H1 (cell line): ENCODE measurements around the gene RELB. TPM values are rescaled to one million over a fixed set of nuclear protein-coding genes. Genes with fewer than 3 reads are reported as not detected.

Experiments used
- CTCF ChIA-PET: fragments of 300-600 bp; sonication (Branson Sonifier 250); formaldehyde crosslinking; loops from one replicate; lab custom pipeline; 2021; ENCODE audit not compliant: partially characterized antibody; lab: Charles Lee
- POLR2A ChIA-PET: fragments of 300-600 bp; sonication (Branson Sonifier 250); formaldehyde crosslinking; loops from one replicate; lab custom pipeline; 2021; ENCODE audit warnings: inconsistent platforms; ENCODE audit not compliant: partially characterized antibody; lab: Charles Lee
- DNase-seq, 2 experiments: peaks; one replicate each; pipeline versions ENCODE4 v3.0.0 to v3.0.0-alpha.2; 2010 to 2022; ENCODE audit warnings: low spot score in 2 of 2, low read depth in 1 of 2, mixed read lengths in 1 of 2
- FAIRE-seq: peaks from 2 replicates; lab custom pipeline; 2011; peaks lifted over from hg19 to GRCh38; lab: Jason Lieb, UNC
- H2AFZ ChIP-seq: 2 replicates; pipeline ENCODE4 v1.8.1; 2012; ENCODE audit warnings: low read length, inconsistent platforms
- H2AK5ac ChIP-seq: 2 replicates; pipeline ENCODE4 v1.6.1; 2013; ENCODE audit warnings: low read depth, low read length
- H2BK120ac ChIP-seq: replicated peaks from 2 replicates; pipeline ENCODE3; 2013; ENCODE audit warnings: low read depth, low read length, inconsistent platforms
- H2BK12ac ChIP-seq: 2 replicates; pipeline ENCODE4 v1.6.1; 2013; ENCODE audit warnings: low read depth, low read length
- H2BK15ac ChIP-seq: 2 replicates; pipeline ENCODE4 v1.6.1; 2013; ENCODE audit warnings: low read length
- H2BK20ac ChIP-seq: 2 replicates; pipeline ENCODE4 v1.6.1; 2013; ENCODE audit warnings: low read length
- H2BK5ac ChIP-seq: 2 replicates; pipeline ENCODE4 v1.6.1; 2013; ENCODE audit warnings: low read depth, low read length
- H3K14ac ChIP-seq: 2 replicates; pipeline ENCODE4 v1.6.1; 2013; ENCODE audit warnings: inconsistent platforms; ENCODE audit not compliant: insufficient read length
- H3K18ac ChIP-seq: 2 replicates; pipeline ENCODE4 v1.6.1; 2013; ENCODE audit warnings: low read length; ENCODE audit errors: extremely low read depth
- H3K23ac ChIP-seq: 2 replicates; pipeline ENCODE4 v1.6.1; 2013; ENCODE audit warnings: inconsistent platforms; ENCODE audit not compliant: insufficient read length
- H3K23me2 ChIP-seq: 2 replicates; pipeline ENCODE4 v1.6.1; 2013; ENCODE audit warnings: low read depth, low read length
- H3K27ac ChIP-seq: 2 replicates; pipeline ENCODE4 v1.6.1; 2011; ENCODE audit warnings: low read depth, low read length, inconsistent platforms
- H3K27me3 ChIP-seq, 4 experiments: replicated peaks in 1 of 4; 1 replicate in 1 of 4; 2 replicates in 3 of 4; pipeline versions ENCODE4 v1.6.1 to v1.8.1; 2011 to 2013; ENCODE audit warnings: low read length in 3 of 4, mild to moderate bottlenecking in 3 of 4, inconsistent platforms in 2 of 4, mixed read lengths in 2 of 4, moderate library complexity in 1 of 4; ENCODE audit not compliant: control insufficient read depth in 3 of 4, insufficient read depth in 3 of 4; ENCODE audit errors: extremely low read depth in 1 of 4
- H3K36me3 ChIP-seq, 4 experiments: 2 replicates each; pipeline versions ENCODE4 v1.6.1 to v1.8.1; 2011 to 2013; ENCODE audit warnings: mild to moderate bottlenecking in 4 of 4, low read length in 3 of 4, moderate library complexity in 2 of 4, control low read depth in 1 of 4, inconsistent platforms in 1 of 4; ENCODE audit not compliant: insufficient read depth in 4 of 4, control insufficient read depth in 2 of 4
- H3K4ac ChIP-seq: replicated peaks from 2 replicates; pipeline ENCODE3; 2013; ENCODE audit warnings: low read length, low read depth, mixed read lengths, inconsistent platforms; ENCODE audit not compliant: insufficient read length
- H3K4me1 ChIP-seq, 4 experiments: replicated peaks in 1 of 4; 1 replicate in 1 of 4; 2 replicates in 3 of 4; pipeline versions ENCODE4 v1.6.1 to v1.8.1; 2011 to 2013; ENCODE audit warnings: low read length in 3 of 4, inconsistent platforms in 2 of 4, mixed read lengths in 1 of 4; ENCODE audit not compliant: insufficient read depth in 4 of 4, control insufficient read depth in 3 of 4
- H3K4me2 ChIP-seq, 2 experiments: 2 replicates each; pipeline versions ENCODE4 v1.6.1 to v1.8.1; 2011 to 2013; ENCODE audit warnings: low read depth in 2 of 2, low read length in 2 of 2, control low read depth in 1 of 2, inconsistent platforms in 1 of 2, mild to moderate bottlenecking in 1 of 2; ENCODE audit not compliant: insufficient read depth in 1 of 2
- H3K4me3 ChIP-seq, 4 experiments: fragments of 200-600, 300-600 bp in 1 of 4; sonication (generic), shearing (Covaris generic), sonication (Bioruptor Twin) in 1 of 4; 2 replicates each; pipeline versions ENCODE4 v1.5.1 to v1.8.1; 2011 to 2016; ENCODE audit warnings: low read length in 4 of 4, low read depth in 3 of 4, control low read depth in 2 of 4, inconsistent platforms in 2 of 4, mild to moderate bottlenecking in 2 of 4, mixed read lengths in 1 of 4, moderate library complexity in 1 of 4; ENCODE audit not compliant: insufficient read depth in 2 of 4; ENCODE audit errors: extremely low read depth in 1 of 4
- H3K56ac ChIP-seq: replicated peaks from 2 replicates; pipeline ENCODE3; 2013; ENCODE audit warnings: low read depth, mild to moderate bottlenecking, mixed read lengths, low read length, inconsistent platforms; ENCODE audit not compliant: insufficient read length
- H3K79me1 ChIP-seq: 2 replicates; pipeline ENCODE4 v1.6.1; 2013; ENCODE audit warnings: low read depth, low read length, control low read depth
- H3K79me2 ChIP-seq, 2 experiments: 2 replicates each; pipeline versions ENCODE4 v1.6.1 to v1.8.1; 2012 to 2013; ENCODE audit warnings: low read length in 2 of 2, mild to moderate bottlenecking in 2 of 2, inconsistent platforms in 1 of 2; ENCODE audit not compliant: insufficient read depth in 2 of 2, control insufficient read depth in 1 of 2
- H3K9ac ChIP-seq, 4 experiments: replicated peaks in 1 of 4; 1 replicate in 1 of 4; 2 replicates in 3 of 4; pipeline versions ENCODE4 v1.6.1 to v1.8.1; 2011 to 2013; ENCODE audit warnings: low read depth in 3 of 4, low read length in 3 of 4, control low read depth in 2 of 4, mild to moderate bottlenecking in 2 of 4, moderate library complexity in 2 of 4, inconsistent platforms in 1 of 4; ENCODE audit errors: extremely low read depth in 1 of 4
- H3K9me3 ChIP-seq, 2 experiments: 2 replicates each; pipeline versions ENCODE4 v1.6.1 to v1.8.1; 2012 to 2013; ENCODE audit warnings: mild to moderate bottlenecking in 2 of 2, moderate library complexity in 2 of 2, control low read depth in 1 of 2, inconsistent platforms in 1 of 2, low read depth in 1 of 2, low read length in 1 of 2, mixed read lengths in 1 of 2; ENCODE audit not compliant: insufficient read depth in 2 of 2
- H4K20me1 ChIP-seq, 2 experiments: replicated peaks in 1 of 2; 2 replicates each; pipeline versions ENCODE3 to v1.8.1; 2011 to 2013; ENCODE audit warnings: inconsistent platforms in 2 of 2, low read length in 2 of 2, mild to moderate bottlenecking in 1 of 2; ENCODE audit not compliant: insufficient read depth in 2 of 2, control insufficient read depth in 1 of 2
- H4K5ac ChIP-seq: 2 replicates; pipeline ENCODE4 v1.6.1; 2013; ENCODE audit warnings: low read length, low read depth, mixed read lengths, inconsistent platforms; ENCODE audit not compliant: insufficient read length
- H4K8ac ChIP-seq: 2 replicates; pipeline ENCODE4 v1.8.0; 2013; ENCODE audit warnings: mild to moderate bottlenecking, moderate library complexity, low read length, inconsistent platforms; ENCODE audit not compliant: insufficient read depth; ENCODE audit errors: extremely low read depth
- H4K91ac ChIP-seq: replicated peaks from 2 replicates; pipeline ENCODE3; 2013; ENCODE audit warnings: low read length, mixed read lengths, inconsistent platforms; ENCODE audit not compliant: insufficient read length
- ASH2L ChIP-seq: fragments of 200-600, 300-600 bp; sonication (generic); IDR thresholded peaks from one replicate; pipeline ENCODE4 v1.7.1; 2017; ENCODE audit warnings: low read length
- CREB1 ChIP-seq: IDR thresholded peaks from 2 replicates; pipeline ENCODE4 v1.6.1; 2012; ENCODE audit warnings: inconsistent platforms
- WGBS, 2 experiments: shearing (Covaris generic) in 1 of 2; methylation state at CpG; one replicate each; pipeline versions ENCODE4 v1.1.6 to v1.1.7; 2013 to 2015; ENCODE audit warnings: low lambda C conversion rate in 2 of 2, mixed read lengths in 2 of 2, inconsistent platforms in 1 of 2, low coverage in 1 of 2, missing lambda C conversion rate in 1 of 2; ENCODE audit not compliant: insufficient replicate concordance in 2 of 2, insufficient coverage in 1 of 2, insufficient read length in 1 of 2; ENCODE audit errors: extremely low coverage in 1 of 2, missing lambda C conversion rate in 1 of 2; 5-methylcytosine and 5-hydroxymethylcytosine counted together
- polyA plus RNA-seq, 7 experiments: library from polyadenylated mRNA; depleted of rRNA in 3 of 7; stranded (reverse) in 5 of 7; unstranded in 2 of 7; fragments of >200 nt in 5 of 7; fragments of 200-250 nt in 2 of 7; gene quantifications; 1 replicate in 5 of 7; 2 replicates in 1 of 7; 4 replicates in 1 of 7; pipeline versions ENCODE4 v1.2.1 to v1.2.3, GENCODE V29; 2011 to 2013; ENCODE audit warnings: missing spikeins in 2 of 7, mixed read lengths in 2 of 7
- total RNA-seq: library from RNA; stranded (reverse); fragmentation: NEBNext Ultra II Directional; extraction: Animal tissue kit (Norgen Biotek cat#: 25700); gene quantifications from 2 replicates; pipeline ENCODE4 v1.2.1, GENCODE V29; 2021

RELB gene
- total and polyA plus RNA-seq, 2 of the 8 experiments (the other 6 are each of a cell fraction or from before 2014, with no cell fraction given): 10.0 to 13.1 TPM

- Histone ChIP-seq H2BK120ac (peak overlapping the region; percentile 18), H3K14ac (no peak overlapping the region), H3K23ac (no peak overlapping the region), H3K9ac (peak overlapping the region in 3 of 4 experiments; percentile 58 to 82 (median 82); a peak in 6 of 7 replicates), H4K5ac (peak overlapping the region; percentile 49), H3K4me2 (peak overlapping the region; percentile 87 to 99), H3K79me1 (peaks cover 9% of the 10 kb centered on the region), H4K8ac (peak overlapping the region; percentile 90; the same call in 1 of the 2 replicates), H3K18ac (peak overlapping the region; percentile 95), H3K4me1 (peaks cover 13 to 37% (median 20%) of the 10 kb centered on the region in 4 experiments), H3K56ac (peak overlapping the region; percentile 70), H3K23me2 (peaks cover 17% of the 10 kb centered on the region), H3K27ac (peak overlapping the region; percentile 94; the same call in 1 of the 2 replicates), H2BK5ac (peak overlapping the region; percentile 97), H3K36me3 (peaks cover 0 to 21% (median 4%) of the 10 kb centered on the region in 4 experiments; a peak in 4 of 8 replicates), H3K4ac (peak overlapping the region; percentile 81), H4K91ac (peak overlapping the region; percentile 32), H3K9me3 (no peaks in the 10 kb centered on the region), H3K4me3 (peak overlapping the region; percentile 87 to 98 (median 94)), H2AFZ (no peak overlapping the region), H2AK5ac (peak overlapping the region; percentile 80; the same call in 1 of the 2 replicates), H3K79me2 (peaks cover 5 to 40% of the 10 kb centered on the region in 2 experiments), H2BK15ac (peak overlapping the region; percentile 72; the same call in 1 of the 2 replicates), H2BK20ac (peak overlapping the region; percentile 55), H4K20me1 (peaks cover 0 to 2% of the 10 kb centered on the region in 2 experiments), H3K27me3 (no peaks in the 10 kb centered on the region), H2BK12ac (peak overlapping the region; percentile 90; the same call in 1 of the 2 replicates)
- ChIA-PET POLR2A (interaction anchor here (0.6 to 8.5 kb wide), 18 partner anchors 9 to 230 kb away, joined by 3 to 230 read pairs (median 6); partner anchors contain the start of genes APOE, BLOC1S3, PPP1R37 and RELB), CTCF (interaction anchor here (1.1 to 4.1 kb wide), 4 partner anchors 9 to 128 kb away, joined by 3 to 39 read pairs (median 4); partner anchors contain the start of gene PPP1R37)
- DNase-seq (no peak), FAIRE-seq (no peak)
- 56% methylated on average over 10 of the region's 10 CpGs; no CpG with 5 or more reads in 1 of the 2 experiments for WGBS, 2 experiments
- TF ChIP-seq ASH2L (peak; percentile 35), CREB1 (no peak)
Observed at GRCh38 chr19:45078390-45079062, 77.3 kb downstream of the RELB start.
